8988T (cell line): ENCODE measurements around the gene SMAD6.

ENCODE experiments used
- DNase-seq: peaks from one replicate; pipeline ENCODE4 v3.0.0; 2011

SMAD6 gene

GRCh38 chr15:66721954-66722353 lies 19.9 kb downstream of the SMAD6 start:
- no peak for DNase-seq

- no peak for DNase-seq
Measured at GRCh38 chr15:66722757-66723540, 20.9 kb downstream of the SMAD6 start.

DNA sequence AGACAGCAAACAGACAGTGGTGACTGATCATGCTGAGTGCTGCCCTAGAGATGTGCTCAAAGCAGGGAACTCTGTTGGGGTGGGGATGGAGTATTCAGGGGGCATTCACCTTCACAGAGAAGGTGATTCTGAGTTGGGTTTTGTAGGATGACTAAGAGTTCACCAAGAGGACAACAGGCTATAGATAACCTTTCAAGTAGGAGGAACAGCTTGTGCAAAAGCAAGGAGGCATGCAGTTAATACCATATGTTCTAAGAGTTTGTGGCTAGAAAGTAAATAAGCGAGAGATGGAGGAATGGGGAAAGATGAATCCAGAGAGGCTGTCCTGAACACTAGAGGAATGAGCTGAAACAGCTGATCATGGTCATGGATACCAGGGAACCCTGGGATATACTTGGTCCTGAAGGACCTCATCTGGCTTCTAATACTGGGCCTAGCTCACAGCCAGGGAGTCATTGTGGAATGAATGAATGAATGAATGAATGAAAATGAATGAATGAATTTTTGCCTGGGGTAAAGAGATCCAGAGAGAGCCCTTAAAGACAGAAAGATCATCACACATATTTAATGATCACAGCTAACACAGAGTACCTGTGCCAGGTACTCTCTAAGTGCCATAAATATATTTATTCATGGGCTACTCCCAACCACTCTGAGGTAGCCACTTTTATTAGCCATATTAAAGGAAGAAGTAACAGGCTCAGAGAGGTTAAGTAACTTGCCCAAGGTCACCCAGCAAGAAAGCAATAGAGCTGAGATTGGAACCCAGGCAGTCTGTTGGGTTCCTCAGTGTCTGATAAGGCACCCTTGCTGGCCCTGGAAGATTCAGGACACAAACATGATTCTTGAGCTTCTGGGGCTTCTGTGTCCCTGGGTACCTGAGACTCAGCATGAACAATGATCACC lies 22.0 kb downstream of the SMAD6 start:
- no peak for DNase-seq

GRCh38 chr15:66724732-66725463 lies 22.9 kb downstream of the SMAD6 start:
- no peak for DNase-seq

GRCh38 chr15:66725464-66725785 lies 23.4 kb downstream of the SMAD6 start:
- no peak for DNase-seq

- DNase-seq = no peak
Measured at GRCh38 chr15:66726386-66726785, 24.4 kb downstream of the SMAD6 start.

- DNase-seq = no peak
Measured at GRCh38 chr15:66729331-66729951, 27.4 kb downstream of the SMAD6 start.

DNA sequence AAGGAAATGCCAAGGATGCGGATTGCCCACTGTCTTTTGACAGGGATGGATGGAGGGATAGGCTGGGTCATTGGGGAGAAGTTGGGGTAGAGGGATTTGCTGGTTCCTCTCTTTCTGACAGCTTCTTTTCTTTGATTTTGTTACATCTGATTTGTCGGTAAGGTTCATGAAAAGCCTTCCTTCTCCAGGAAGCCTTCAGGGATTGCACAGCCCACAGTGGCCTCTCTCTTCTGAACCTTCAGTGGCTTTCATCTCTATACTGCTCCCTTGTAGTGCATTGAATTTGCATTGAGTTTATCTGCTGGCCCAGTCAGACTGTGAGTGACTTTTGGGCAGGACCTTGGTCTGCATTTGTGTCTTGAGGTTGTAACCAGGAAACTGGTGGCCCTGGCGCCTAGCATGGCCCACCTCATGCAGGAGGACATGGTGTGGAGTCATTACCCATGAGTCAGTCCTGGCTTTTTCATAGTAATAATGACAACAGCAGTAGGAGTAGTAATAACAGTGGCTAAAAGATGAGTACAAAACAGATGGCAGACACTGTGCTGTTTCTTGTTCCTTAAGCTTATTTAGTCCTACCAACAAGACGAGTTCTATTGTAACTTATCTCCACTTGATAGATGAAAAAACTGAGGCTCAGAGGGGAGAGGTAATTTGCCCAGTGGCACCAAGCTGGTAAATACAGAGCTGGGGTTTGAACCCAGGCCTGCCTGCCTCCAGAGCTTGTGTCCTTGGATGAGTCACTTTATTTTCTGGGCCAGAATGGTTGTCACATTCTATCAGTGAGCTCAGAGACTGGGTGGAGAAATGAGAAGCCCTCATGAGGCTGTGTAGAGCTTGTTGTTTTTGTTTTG lies 28.4 kb downstream of the SMAD6 start:
- DNase-seq = no peak

- DNase-seq = no peak
Measured at GRCh38 chr15:66733976-66734375, 31.9 kb downstream of the SMAD6 start.

DNA sequence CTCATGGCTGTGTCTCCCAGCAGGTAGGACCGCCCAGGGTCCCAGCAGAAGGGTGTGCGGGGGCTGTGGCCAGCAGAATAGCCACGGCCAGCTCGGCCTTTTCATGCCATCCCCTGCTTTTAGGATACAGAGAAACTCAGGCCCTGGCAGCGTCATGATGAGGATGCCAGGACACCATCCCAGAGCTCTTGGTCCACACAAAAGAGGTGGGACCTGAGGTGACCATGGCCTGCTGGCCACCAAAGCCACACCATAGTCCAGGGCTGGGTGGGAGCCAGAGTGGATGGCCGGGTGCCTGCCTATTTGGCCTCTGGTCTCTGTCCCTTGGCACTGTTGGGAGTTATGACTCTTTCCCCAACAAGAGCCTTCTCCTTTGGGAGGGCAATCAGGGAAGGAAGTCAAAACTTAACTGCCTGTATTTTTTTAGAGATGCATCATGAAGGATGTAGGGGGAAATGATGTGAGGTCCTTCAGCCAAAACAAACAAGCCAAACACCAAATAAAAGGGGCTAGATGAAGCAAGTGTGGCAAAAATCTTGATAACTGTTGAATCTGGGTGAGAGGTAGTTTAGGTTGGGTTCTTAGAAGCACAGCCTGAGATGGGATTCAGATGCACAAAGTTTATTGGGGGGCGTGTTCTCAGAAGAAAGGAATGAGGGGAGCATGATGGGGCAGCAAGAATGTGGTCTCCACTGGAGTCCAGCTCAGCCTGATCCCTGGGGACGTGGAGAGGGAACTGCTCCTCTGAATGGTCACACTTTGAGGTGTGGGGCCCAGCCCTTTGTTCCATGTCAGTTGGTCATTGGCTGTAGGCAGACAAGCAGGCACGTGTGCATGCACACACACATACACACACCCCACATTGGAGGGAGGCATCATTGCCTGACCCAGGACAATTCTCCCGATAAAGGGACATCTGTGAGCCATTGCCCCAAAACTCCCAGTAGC lies 33.2 kb downstream of the SMAD6 start:
- DNase-seq = no peak

- no peak for DNase-seq
Measured at GRCh38 chr15:66735909-66736305, 33.9 kb downstream of the SMAD6 start.

- DNase-seq = no peak
Measured at GRCh38 chr15:66737243-66738010, 35.4 kb downstream of the SMAD6 start.

DNA sequence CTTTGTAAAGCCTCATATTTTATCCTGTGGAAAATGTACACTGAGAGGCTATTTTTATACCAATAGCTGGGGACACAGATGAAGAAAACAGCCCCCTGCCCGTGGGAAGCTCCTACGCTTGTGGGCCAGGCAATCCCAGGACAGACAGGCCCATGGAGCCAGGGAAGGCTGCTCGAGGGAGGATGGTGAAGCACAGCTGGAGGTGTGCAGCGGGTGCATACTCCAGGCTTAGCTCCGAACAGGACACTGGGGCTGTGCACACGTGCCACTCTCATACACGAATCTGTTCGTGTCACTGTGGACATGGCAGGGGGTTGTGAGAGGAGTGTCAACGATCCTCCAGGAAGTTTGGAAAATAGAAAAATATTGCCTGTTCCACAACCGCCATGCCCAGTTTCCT lies 36.1 kb downstream of the SMAD6 start:
- no peak for DNase-seq

GRCh38 chr15:66738595-66738994 lies 36.6 kb downstream of the SMAD6 start:
- no peak for DNase-seq

GRCh38 chr15:66739287-66739686 lies 37.3 kb downstream of the SMAD6 start:
- DNase-seq = no peak

DNA sequence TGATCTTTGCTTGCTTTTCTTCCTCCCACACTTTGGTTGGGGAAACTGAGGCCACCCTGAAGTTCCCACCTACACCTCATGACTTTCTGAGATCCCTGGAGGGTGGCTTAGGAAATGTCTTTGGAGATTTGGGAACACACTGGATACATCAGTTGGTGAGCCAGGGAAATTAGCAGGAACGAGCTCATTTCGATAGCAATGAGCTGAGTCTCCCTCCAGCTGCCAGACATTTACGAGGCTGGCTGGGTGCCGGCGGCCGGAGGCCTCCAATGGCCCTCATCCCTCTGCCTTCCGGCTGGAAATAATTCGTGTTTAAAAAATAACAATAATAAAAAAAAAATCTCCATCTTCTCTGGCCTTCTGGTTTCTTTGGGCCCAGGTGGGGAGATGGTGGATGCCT lies 38.8 kb downstream of the SMAD6 start:
- no peak for DNase-seq

DNA sequence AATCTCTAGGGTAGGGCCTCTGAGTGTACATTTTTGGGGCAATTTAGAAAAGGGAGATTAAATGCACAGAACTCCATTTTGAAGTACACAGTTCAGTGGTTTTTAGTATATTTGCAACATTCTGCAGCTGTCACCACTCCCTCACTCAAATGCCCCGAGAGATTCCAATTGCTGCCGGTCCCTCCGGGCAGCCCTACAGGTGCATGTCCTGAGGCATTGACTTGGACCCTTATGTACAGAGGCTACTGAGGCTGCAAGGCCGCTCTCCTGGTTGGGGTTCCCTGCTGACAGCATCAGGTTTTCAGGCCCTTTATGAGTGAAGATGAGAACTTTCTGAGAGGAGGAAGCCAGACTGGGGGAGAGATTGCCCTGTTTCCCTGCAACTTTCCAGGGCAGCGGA lies 39.6 kb downstream of the SMAD6 start:
- no peak for DNase-seq

- no peak for DNase-seq
Measured at GRCh38 chr15:66742286-66742685, 40.2 kb downstream of the SMAD6 start.

DNA sequence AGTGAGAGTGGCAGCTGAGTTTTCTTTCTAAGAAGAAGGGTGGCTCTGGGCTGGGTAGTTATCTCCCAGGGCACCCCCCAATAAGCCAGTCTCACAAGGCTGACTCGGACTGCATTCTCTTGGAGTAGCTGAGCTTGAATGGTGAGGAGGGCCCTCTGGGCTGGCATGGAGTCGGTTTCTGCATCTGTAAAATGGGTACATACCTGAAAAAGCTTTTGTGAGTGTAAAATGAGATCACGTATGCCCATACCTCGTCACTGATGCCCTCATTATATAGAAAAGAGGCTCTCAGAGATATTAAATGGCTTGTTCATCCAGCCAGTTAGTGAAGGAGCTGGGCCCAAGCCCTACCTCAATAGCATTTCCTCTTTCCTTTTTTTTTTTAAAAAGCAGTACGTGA lies 41.2 kb downstream of the SMAD6 start:
- DNase-seq = no peak
